HG02885 (cell line): ENCODE data around the gene KCNQ1.

Experiments used
- ATAC-seq: cut with Tn5 transposase; IDR thresholded peaks from one replicate; pipeline ENCODE4 v1.9.1; 2021; ENCODE audit warnings: mild to moderate bottlenecking; ENCODE audit not compliant: unreplicated experiment, poor library complexity

KCNQ1 gene

GRCh38 chr11:2574043-2574552 is 129.3 kb downstream of the KCNQ1 start:
- no peak for ATAC-seq

GRCh38 chr11:2574553-2575535 is 130.0 kb downstream of the KCNQ1 start:
- no peak for ATAC-seq

- no peak for ATAC-seq
Measured at GRCh38 chr11:2575591-2576051, 130.8 kb downstream of the KCNQ1 start.

DNA sequence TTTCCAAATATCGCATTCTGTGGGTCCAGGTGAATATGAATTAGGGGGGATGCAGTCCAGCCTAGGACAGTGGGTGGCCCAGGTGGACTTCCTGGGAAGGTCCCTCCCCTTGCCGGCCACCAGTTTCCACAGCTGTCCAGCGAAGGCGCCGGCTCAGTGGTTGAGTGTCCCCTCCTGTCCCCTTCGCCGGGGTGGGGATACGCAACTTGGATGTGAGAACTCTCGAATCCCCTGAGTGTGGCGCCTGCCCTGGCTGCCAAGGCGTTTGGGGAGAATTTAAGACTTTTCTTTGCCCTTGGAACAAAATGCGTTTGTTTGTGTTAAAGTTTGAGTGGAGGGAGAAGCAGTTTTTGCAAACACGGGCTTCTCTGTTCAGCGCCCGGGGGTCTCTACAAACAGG is 131.3 kb downstream of the KCNQ1 start:
- ATAC-seq: no peak

GRCh38 chr11:2576549-2576948 is 131.7 kb downstream of the KCNQ1 start:
- no peak for ATAC-seq

GRCh38 chr11:2577031-2577990 is 132.5 kb downstream of the KCNQ1 start:
- ATAC-seq: no peak

DNA sequence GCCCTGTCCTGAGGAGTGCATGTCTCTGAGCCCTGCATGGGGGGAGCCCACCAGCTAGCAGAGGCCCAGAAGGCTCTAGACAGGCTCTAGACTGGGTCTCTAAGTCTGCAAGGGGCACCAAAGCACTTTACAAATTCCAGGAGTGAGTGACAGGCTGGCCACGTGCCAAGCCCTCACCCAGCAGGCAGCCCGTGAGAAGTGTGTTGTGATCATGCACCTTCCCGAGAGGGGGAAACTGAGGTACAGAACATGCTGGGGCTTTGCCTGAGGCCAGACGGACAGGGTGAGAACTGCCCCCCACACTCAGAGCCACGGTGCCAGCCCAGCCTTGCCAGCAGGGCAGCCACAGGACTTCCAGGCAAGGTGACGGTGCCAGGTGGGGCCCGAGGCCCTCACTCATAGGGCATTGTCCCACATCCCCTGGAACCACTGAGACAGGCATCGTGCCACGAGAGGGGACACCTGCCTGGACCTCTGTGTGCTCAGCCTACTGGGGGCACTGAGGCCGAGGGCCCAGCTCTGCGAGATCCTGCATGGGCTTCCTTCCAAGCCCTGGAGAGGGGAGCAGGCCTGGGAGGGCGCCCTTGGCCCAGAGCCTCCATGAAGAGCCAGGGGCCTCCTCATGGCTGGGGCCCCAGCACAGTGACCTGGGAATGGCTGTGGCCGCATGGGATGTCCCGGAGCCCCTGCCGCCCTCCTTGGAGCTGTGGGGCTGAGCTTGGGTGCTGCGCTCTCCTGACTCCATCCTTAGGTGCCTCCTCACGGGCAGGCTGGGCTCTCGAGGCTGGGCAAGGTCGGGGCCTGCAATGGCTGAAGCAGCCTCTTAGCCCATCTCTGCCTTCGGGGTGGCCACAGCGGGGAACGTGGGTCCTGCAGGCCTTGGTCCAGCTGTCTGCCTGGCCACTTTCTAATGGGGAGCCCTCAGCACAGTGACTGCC is 133.5 kb downstream of the KCNQ1 start:
- no peak for ATAC-seq

GRCh38 chr11:2578929-2579270 is 134.1 kb downstream of the KCNQ1 start:
- no peak for ATAC-seq

GRCh38 chr11:2579315-2580060 is 134.7 kb downstream of the KCNQ1 start:
- ATAC-seq: no peak

- ATAC-seq: no peak
Measured at GRCh38 chr11:2580061-2580421, 135.2 kb downstream of the KCNQ1 start.

DNA sequence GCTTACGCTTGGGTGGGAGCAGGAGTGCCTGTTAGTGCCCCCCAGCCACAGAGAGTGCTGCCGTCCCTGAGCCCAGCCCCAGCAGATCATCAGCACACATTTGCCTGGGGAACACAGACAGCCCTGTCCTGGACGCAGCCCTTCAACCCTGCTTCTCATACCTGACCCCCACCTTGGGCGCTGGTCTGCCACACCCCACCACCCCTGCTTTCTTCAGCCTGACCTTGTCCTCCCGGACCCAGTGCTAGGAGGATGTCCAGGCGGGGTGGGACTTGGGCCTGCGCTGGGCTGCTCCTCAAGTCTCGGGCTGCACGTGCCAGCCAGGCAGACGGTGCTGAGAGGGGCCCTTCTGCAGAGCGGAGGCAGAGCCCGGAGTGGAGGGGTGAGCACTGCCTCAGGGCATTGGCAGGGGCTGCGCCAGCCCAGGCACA is 135.8 kb downstream of the KCNQ1 start:
- ATAC-seq: no peak

- ATAC-seq: no peak
Measured at GRCh38 chr11:2581151-2581930, 136.5 kb downstream of the KCNQ1 start.

DNA sequence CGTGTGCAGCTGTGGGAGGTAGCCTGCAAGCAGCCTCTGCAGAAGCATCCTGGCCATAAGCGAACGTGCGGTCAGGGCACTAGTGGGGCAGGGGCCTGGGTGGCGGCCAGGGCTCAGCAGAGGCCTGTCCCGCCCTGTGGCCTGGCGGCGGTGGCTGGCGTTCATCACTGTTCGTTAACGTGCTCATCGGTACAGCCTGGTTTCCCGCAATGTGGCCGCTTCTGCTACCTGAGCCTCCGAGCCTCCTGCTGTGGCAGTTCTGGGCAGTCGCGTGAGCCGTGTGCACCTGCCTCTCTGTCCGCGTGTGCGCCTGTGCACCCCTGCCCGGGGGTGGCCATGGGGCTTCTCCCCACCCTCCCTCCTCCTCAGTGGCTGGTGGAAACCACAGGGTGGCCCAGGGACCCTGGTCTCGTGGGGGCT is 137.1 kb downstream of the KCNQ1 start:
- ATAC-seq: no peak

- ATAC-seq: no peak
Measured at GRCh38 chr11:2582351-2582945, 137.6 kb downstream of the KCNQ1 start.

- no peak for ATAC-seq
Measured at GRCh38 chr11:2582946-2583604, 138.3 kb downstream of the KCNQ1 start.

GRCh38 chr11:2583605-2583958 is 138.8 kb downstream of the KCNQ1 start:
- ATAC-seq: no peak

DNA sequence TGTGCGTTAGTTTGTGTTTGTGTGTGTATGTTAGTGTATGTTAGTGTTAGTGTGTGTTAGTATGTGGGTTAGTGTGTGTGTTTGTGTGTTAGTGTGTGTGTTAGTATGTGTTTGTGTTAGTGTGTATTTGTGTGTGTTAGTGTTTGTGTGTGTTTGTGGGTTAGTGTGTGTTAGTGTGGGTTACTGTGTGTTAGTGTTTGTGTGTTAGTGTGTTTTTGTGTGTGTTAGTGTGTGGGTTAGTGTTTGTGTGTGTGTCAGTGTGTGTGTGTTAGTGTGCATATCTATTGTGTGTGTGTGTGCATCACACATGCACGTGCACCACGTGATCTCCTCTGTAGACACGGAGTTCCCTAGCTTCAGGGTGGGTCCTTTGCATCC is 139.6 kb downstream of the KCNQ1 start:
- ATAC-seq: no peak
